CD14-positive monocyte (primary cell): Measurements from ENCODE around the gene ZNF440. TPM values are rescaled to one million over a fixed set of nuclear protein-coding genes. Genes with fewer than 3 reads are reported as not detected.
"Not testable (repeated sequence)": the region's sequence is repeated elsewhere in the genome, so short reads cannot be mapped to it uniquely, and the experiment has no call there.

ENCODE experiments used
- DNase-seq, 3 donors: peaks; one replicate each; pipeline ENCODE4 v3.0.0-alpha.2; 2011 to 2022
- H2AFZ ChIP-seq: 2 replicates; pipeline ENCODE4 v1.6.0; 2012; ENCODE audit warnings: mild to moderate bottlenecking, low read depth, low read length, inconsistent platforms; ENCODE audit not compliant: insufficient read depth, poor library complexity, severe bottlenecking
- H3K27ac ChIP-seq, 2 donors: 1 replicate in 1 of 2; 2 replicates in 1 of 2; pipeline ENCODE4 v1.5.1; 2012 to 2013; ENCODE audit warnings: low read length in 2 of 2, control low read depth in 1 of 2, inconsistent platforms in 1 of 2, low read depth in 1 of 2, mild to moderate bottlenecking in 1 of 2
- H3K27me3 ChIP-seq, 2 donors: one replicate each; pipeline versions ENCODE4 v1.6.0 to v1.6.1; 2011 to 2013; ENCODE audit warnings: low read length in 2 of 2; ENCODE audit not compliant: control insufficient read depth in 2 of 2, insufficient read depth in 2 of 2
- H3K36me3 ChIP-seq, 2 donors: replicated peaks in 1 of 2; 1 replicate in 1 of 2; 2 replicates in 1 of 2; pipeline versions ENCODE4 v1.5.1 to v1.6.1; 2012 to 2013; ENCODE audit warnings: low read length in 2 of 2, control low read depth in 1 of 2, inconsistent platforms in 1 of 2, mild to moderate bottlenecking in 1 of 2; ENCODE audit not compliant: insufficient read depth in 2 of 2, control insufficient read depth in 1 of 2
- H3K4me1 ChIP-seq, 2 donors: 1 replicate in 1 of 2; 2 replicates in 1 of 2; pipeline versions ENCODE4 v1.5.1 to v1.6.1; 2012 to 2013; ENCODE audit warnings: low read length in 2 of 2, control low read depth in 1 of 2, inconsistent platforms in 1 of 2, mild to moderate bottlenecking in 1 of 2, moderate library complexity in 1 of 2; ENCODE audit not compliant: insufficient read depth in 2 of 2, control insufficient read depth in 1 of 2
- H3K4me2 ChIP-seq: replicated peaks from 2 replicates; pipeline ENCODE3; 2012; ENCODE audit warnings: low read length, moderate library complexity, mild to moderate bottlenecking; ENCODE audit not compliant: poor library complexity, severe bottlenecking; ENCODE audit errors: extremely low read depth
- H3K4me3 ChIP-seq, 3 experiments: fragments of 200-600 bp in 1 of 3; sonication (generic) in 1 of 3; replicated peaks in 1 of 3; 1 replicate in 2 of 3; 2 replicates in 1 of 3; pipeline ENCODE4 v1.5.1; 2011 to 2013; ENCODE audit warnings: low read length in 3 of 3, mild to moderate bottlenecking in 3 of 3, control low read depth in 2 of 3, low read depth in 2 of 3, inconsistent platforms in 1 of 3, moderate library complexity in 1 of 3
- H3K79me2 ChIP-seq: 2 replicates; pipeline ENCODE4 v1.6.0; 2012; ENCODE audit warnings: mild to moderate bottlenecking, control low read depth, inconsistent platforms, low read length, moderate library complexity; ENCODE audit not compliant: insufficient read depth
- H3K9ac ChIP-seq: 2 replicates; pipeline ENCODE4 v1.6.0; 2017; ENCODE audit warnings: low read length, mild to moderate bottlenecking; ENCODE audit not compliant: insufficient read depth, poor library complexity, severe bottlenecking
- H3K9me3 ChIP-seq, 2 donors: replicated peaks in 1 of 2; 1 replicate in 1 of 2; 2 replicates in 1 of 2; pipeline versions ENCODE4 v1.5.1 to v1.6.1; 2012 to 2013; ENCODE audit warnings: low read length in 2 of 2, control low read depth in 1 of 2; ENCODE audit not compliant: control insufficient read depth in 1 of 2, insufficient read depth in 1 of 2
- H4K20me1 ChIP-seq: 2 replicates; pipeline ENCODE4 v1.6.0; 2012; ENCODE audit warnings: mild to moderate bottlenecking, low read length, control low read depth, moderate library complexity; ENCODE audit not compliant: insufficient read depth
- H3K27ac Mint-ChIP-seq, 7 donors: one replicate each; pipeline ENCODE4 v1.8.0; 2020; ENCODE audit warnings: mild to moderate bottlenecking in 7 of 7, mixed read lengths in 7 of 7, moderate library complexity in 6 of 7, inconsistent platforms in 2 of 7
- H3K27me3 Mint-ChIP-seq, 3 donors: one replicate each; pipeline ENCODE4 v1.8.0; 2021 to 2022; ENCODE audit warnings: low read depth in 3 of 3, mild to moderate bottlenecking in 3 of 3, mixed read lengths in 3 of 3, moderate library complexity in 3 of 3, inconsistent platforms in 1 of 3
- H3K36me3 Mint-ChIP-seq, 2 donors: one replicate each; pipeline ENCODE4 v1.8.0; 2020; ENCODE audit warnings: mixed read lengths in 2 of 2, inconsistent platforms in 1 of 2, mild to moderate bottlenecking in 1 of 2
- H3K4me1 Mint-ChIP-seq: one replicate; pipeline ENCODE4 v1.8.0; 2020; ENCODE audit warnings: mild to moderate bottlenecking, mixed read lengths
- H3K4me3 Mint-ChIP-seq, 2 donors: one replicate each; pipeline ENCODE4 v1.8.0; 2020; ENCODE audit warnings: mild to moderate bottlenecking in 2 of 2, mixed read lengths in 2 of 2, moderate library complexity in 1 of 2
- H3K9me3 Mint-ChIP-seq, 7 donors: one replicate each; pipeline ENCODE4 v1.8.0; 2020 to 2022; ENCODE audit warnings: mixed read lengths in 7 of 7, mild to moderate bottlenecking in 6 of 7, moderate library complexity in 6 of 7, inconsistent platforms in 2 of 7
- WGBS: methylation state at CpG from one replicate; pipeline ENCODE4 v1.1.5; 2013; ENCODE audit warnings: missing lambda C conversion rate; ENCODE audit not compliant: insufficient coverage; 5-methylcytosine and 5-hydroxymethylcytosine counted together
- intact Hi-C, 2 donors: fragments of 100-400 bp; cut with micrococcal nuclease; formaldehyde crosslinking; loops; one replicate each; pipeline versions ENCODE4 v1.15.0 to v1.15.1; 2023
- polyA plus RNA-seq, 3 donors: library from polyadenylated mRNA; depleted of rRNA in 1 of 3; unstranded in 2 of 3; stranded (reverse) in 1 of 3; fragments of 300-500 nt in 2 of 3; fragments of >200 nt in 1 of 3; fragmentation: Illumina TruSeq in 2 of 3; gene quantifications; 1 replicate in 2 of 3; 2 replicates in 1 of 3; pipeline ENCODE4 v1.2.3, GENCODE V29; 2012 to 2021
- TF ChIP-seq, protein P1 (sequence below): fragments of 200-600 bp; IDR thresholded peaks from one replicate; pipeline ENCODE4 v1.8.0; 2022; ENCODE audit warnings: antibody characterized with exemption, mild to moderate bottlenecking

Gene ZNF440
- polyA plus RNA-seq, 3 donors = 2.4 to 4.1 (median 3.4) TPM

DNA sequence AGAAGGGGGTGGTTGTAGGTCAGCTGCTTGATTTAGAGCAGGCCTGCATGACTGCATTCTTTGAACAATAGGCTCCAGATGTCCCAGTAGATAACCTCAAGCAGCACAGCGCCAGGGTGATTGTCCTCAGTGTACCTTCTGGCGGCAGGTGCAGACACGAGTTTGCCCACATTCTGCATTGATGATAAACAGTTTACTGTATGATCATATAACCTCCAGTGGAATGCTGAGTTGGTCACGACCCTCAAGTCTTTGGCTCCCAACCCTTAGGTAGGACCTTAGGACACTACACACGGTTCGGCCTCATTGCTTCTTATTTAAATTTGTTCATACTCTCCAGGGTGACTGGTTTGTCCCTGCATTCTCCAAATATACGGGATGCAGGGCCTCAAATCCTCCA is 46.6 kb downstream of the ZNF440 start:
- Histone ChIP-seq H2AFZ (no peak overlapping the region), H3K4me1 (no peaks in the 10 kb centered on the region), H3K36me3 (peaks cover 0 to 40% of the 10 kb centered on the region in 2 donors), H3K27ac (no peak overlapping the region), H3K9me3 (peaks cover 84 to 100% of the 10 kb centered on the region in 2 donors), H3K9ac (no peak overlapping the region), H3K79me2 (peaks cover 3% of the 10 kb centered on the region), H3K4me3 (no peak overlapping the region), H4K20me1 (no peaks in the 10 kb centered on the region), H3K4me2 (no peak overlapping the region), H3K27me3 (no peaks in the 10 kb centered on the region)
- TF ChIP-seq, protein P1, sequence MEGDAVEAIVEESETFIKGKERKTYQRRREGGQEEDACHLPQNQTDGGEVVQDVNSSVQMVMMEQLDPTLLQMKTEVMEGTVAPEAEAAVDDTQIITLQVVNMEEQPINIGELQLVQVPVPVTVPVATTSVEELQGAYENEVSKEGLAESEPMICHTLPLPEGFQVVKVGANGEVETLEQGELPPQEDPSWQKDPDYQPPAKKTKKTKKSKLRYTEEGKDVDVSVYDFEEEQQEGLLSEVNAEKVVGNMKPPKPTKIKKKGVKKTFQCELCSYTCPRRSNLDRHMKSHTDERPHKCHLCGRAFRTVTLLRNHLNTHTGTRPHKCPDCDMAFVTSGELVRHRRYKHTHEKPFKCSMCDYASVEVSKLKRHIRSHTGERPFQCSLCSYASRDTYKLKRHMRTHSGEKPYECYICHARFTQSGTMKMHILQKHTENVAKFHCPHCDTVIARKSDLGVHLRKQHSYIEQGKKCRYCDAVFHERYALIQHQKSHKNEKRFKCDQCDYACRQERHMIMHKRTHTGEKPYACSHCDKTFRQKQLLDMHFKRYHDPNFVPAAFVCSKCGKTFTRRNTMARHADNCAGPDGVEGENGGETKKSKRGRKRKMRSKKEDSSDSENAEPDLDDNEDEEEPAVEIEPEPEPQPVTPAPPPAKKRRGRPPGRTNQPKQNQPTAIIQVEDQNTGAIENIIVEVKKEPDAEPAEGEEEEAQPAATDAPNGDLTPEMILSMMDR = no peak
- peaks cover 5 to 47% of the 10 kb centered on the region in 2 donors for H3K36me3 Mint-ChIP-seq
- H3K4me1 Mint-ChIP-seq = no peaks in the 10 kb centered on the region
- intact Hi-C loops = no loop called here
- 100% methylated on average over 3 of the region's 7 CpGs for WGBS
- H3K27ac Mint-ChIP-seq = no peak overlapping the region
- peaks cover 0 to under 1% (median 0%) of the 10 kb centered on the region in 3 donors for H3K27me3 Mint-ChIP-seq
- H3K9me3 Mint-ChIP-seq = peaks cover 48 to 98% (median 89%) of the 10 kb centered on the region in 7 donors
- no peak overlapping the region for H3K4me3 Mint-ChIP-seq
- DNase-seq = no peak

DNA sequence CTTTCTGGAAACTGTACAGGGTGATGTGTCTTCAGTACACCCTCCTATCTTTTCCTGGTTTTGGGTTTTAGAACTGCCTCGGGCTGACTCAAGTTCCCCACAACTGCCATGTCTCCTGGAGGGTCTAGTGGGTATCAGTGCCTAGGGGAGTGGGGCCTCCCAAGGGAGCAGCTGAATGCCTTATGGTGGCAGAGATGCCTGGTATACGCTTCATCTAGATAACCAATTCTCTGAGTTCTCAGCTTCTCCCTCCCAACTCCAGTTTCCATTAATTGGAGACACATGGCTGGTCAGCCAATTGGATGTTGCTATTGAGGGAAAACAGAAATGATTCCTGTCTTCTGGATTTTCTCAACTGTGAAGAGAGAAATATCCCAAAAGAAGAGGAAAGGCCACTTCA is 47.2 kb downstream of the ZNF440 start:
- H3K4me1 Mint-ChIP-seq = no peaks in the 10 kb centered on the region
- H3K4me3 Mint-ChIP-seq = no peak overlapping the region
- no peak overlapping the region for H2AFZ ChIP-seq
- H3K4me2 ChIP-seq = no peak overlapping the region
- H3K27ac ChIP-seq = no peak overlapping the region
- H3K36me3 Mint-ChIP-seq = peaks cover 7 to 49% of the 10 kb centered on the region in 2 donors
- H3K4me3 ChIP-seq = no peak overlapping the region
- H3K27me3 Mint-ChIP-seq = no peaks in the 10 kb centered on the region
- intact Hi-C loops = no loop called here
- WGBS = 67% methylated on average over 1 of the region's 2 CpGs
- H3K4me1 ChIP-seq = no peaks in the 10 kb centered on the region
- no peak overlapping the region for H3K27ac Mint-ChIP-seq
- DNase-seq = no peak
- TF ChIP-seq, protein P1 = no peak
- H3K9me3 ChIP-seq = peaks cover 85 to 100% of the 10 kb centered on the region in 2 donors
- H4K20me1 ChIP-seq = no peaks in the 10 kb centered on the region
- peaks cover 2% of the 10 kb centered on the region for H3K79me2 ChIP-seq
- H3K9me3 Mint-ChIP-seq = peaks cover 45 to 98% (median 89%) of the 10 kb centered on the region in 7 donors
- no peak overlapping the region for H3K9ac ChIP-seq
- peaks cover 3 to 40% of the 10 kb centered on the region in 2 donors for H3K36me3 ChIP-seq
- H3K27me3 ChIP-seq = no peaks in the 10 kb centered on the region

GRCh38 chr19:11867766-11868165 is 53.7 kb downstream of the ZNF440 start:
- H3K27ac Mint-ChIP-seq, H2AFZ ChIP-seq, H4K20me1 ChIP-seq, H3K4me3 Mint-ChIP-seq, H3K27me3 ChIP-seq, H3K27ac ChIP-seq, H3K4me1 Mint-ChIP-seq, H3K27me3 Mint-ChIP-seq, H3K4me1 ChIP-seq, H3K79me2 ChIP-seq, H3K4me2 ChIP-seq, intact Hi-C loops, DNase-seq, H3K9ac ChIP-seq: not testable (repeated sequence)
- H3K36me3 Mint-ChIP-seq = peaks cover 27 to 58% of the 10 kb centered on the region in 2 donors
- peaks cover 69 to 98% of the 10 kb centered on the region in 2 donors for H3K9me3 ChIP-seq
- peak overlapping the region in 1 of 3 experiments; percentile 32 for H3K4me3 ChIP-seq
- peaks cover 39 to 93% (median 83%) of the 10 kb centered on the region in 7 donors for H3K9me3 Mint-ChIP-seq
- H3K36me3 ChIP-seq = peaks cover 18 to 64% of the 10 kb centered on the region in 2 donors
- WGBS = no CpG with 5 or more reads among the region's 4 CpGs
